GM19240 (cell line): ENCODE data around the gene C1orf198.

Experiments
- DNase-seq: peaks from one replicate; pipeline ENCODE4 v3.0.0; 2011; ENCODE audit warnings: low spot score; ENCODE audit not compliant: insufficient read length

C1orf198 gene

GRCh38 chr1:230788561-230789275, 79.6 kb downstream of the C1orf198 start:
- DNase-seq, result no peak

GRCh38 chr1:230787471-230787870, 80.8 kb downstream of the C1orf198 start:
- no peak for DNase-seq
